Thoracic aorta (tissue), 2 donors: ENCODE data around the gene GNG3. TPM values are rescaled to one million over a fixed set of nuclear protein-coding genes. Genes with fewer than 3 reads are reported as not detected.

Experiments
- ATAC-seq: fragments of 150-250 bp; one replicate; pipeline ENCODE4 v1.8.0; 2017; ENCODE audit warnings: low read depth; ENCODE audit not compliant: insufficient number of reproducible peaks, low FRiP score
- DNase-seq: peaks from one replicate; pipeline ENCODE4 v3.0.0-alpha.2; 2020; ENCODE audit warnings: low spot score
- H3K27ac ChIP-seq, 2 donors: fragments of 200-600 bp; sonication (generic); 1 replicate in 1 of 2; 2 replicates in 1 of 2; pipeline ENCODE4 v1.5.1; 2016; ENCODE audit warnings: mild to moderate bottlenecking in 2 of 2, moderate library complexity in 2 of 2
- H3K27me3 ChIP-seq: fragments of 200-600 bp; sonication (generic); replicated peaks from 2 replicates; pipeline ENCODE4 v1.6.0; 2016; ENCODE audit warnings: mild to moderate bottlenecking; ENCODE audit not compliant: insufficient read depth
- H3K36me3 ChIP-seq: fragments of 200-600 bp; sonication (generic); one replicate; pipeline ENCODE4 v1.5.1; 2016
- H3K4me1 ChIP-seq, 2 donors: fragments of 200-600 bp; sonication (generic); 1 replicate in 1 of 2; 2 replicates in 1 of 2; pipeline versions ENCODE4 v1.5.1 to v1.6.0; 2016; ENCODE audit warnings: low read depth in 2 of 2, mild to moderate bottlenecking in 1 of 2; ENCODE audit not compliant: control insufficient read depth in 1 of 2
- H3K4me3 ChIP-seq: fragments of 200-600 bp; sonication (generic); 2 replicates; pipeline ENCODE4 v1.5.1; 2016; ENCODE audit warnings: mild to moderate bottlenecking
- H3K9me3 ChIP-seq: fragments of 200-600 bp; sonication (generic); 2 replicates; pipeline ENCODE4 v1.5.1; 2016
- CTCF ChIP-seq: fragments of 200-600 bp; sonication (generic); IDR thresholded peaks from one replicate; pipeline ENCODE4 v1.5.1; 2019; ENCODE audit warnings: antibody characterized with exemption
- total RNA-seq, 2 donors: library from RNA; depleted of rRNA; stranded (reverse); fragments of >200 nt; gene quantifications; one replicate each; pipeline versions ENCODE4 v1.1.0 to v1.2.3, GENCODE V29; 2016

GNG3 gene
- total RNA-seq, 2 donors from 2014 or later, result not detected

- Histone ChIP-seq H3K27ac (peak overlapping the region; percentile 86 to 90), H3K36me3 (peaks cover 9% of the 10 kb centered on the region), H3K4me3 (peak overlapping the region; percentile 72), H3K9me3 (no peaks in the 10 kb centered on the region), H3K4me1 (peaks cover 30 to 45% of the 10 kb centered on the region in 2 donors), H3K27me3 (no peaks in the 10 kb centered on the region)
- ATAC-seq (no peak), DNase-seq (no peak)
- TF ChIP-seq CTCF, result no peak
Measured at GRCh38 chr11:62666259-62666926, 41.1 kb upstream of the GNG3 start.

DNA sequence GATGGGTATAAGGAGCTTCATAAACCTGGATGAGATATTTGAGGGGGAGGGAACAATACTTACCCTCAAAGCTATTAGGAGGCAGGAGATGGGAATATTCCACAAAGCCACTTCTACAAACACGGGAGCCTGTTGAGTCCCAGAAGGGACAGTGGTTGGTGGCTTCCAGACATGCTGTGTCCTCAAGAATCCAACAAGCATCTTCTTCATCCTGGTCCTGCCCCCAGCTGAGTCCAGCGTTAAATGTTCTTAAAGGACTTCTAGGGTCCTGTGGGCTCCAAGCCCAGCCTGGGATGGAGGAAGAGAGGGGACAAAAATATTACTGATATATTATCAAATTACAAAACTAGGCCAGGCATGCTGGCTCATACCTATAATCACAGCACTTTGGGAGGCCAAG is 40.0 kb upstream of the GNG3 start:
- H3K27me3 ChIP-seq, result no peaks in the 10 kb centered on the region
- peaks cover 6% of the 10 kb centered on the region for H3K36me3 ChIP-seq
- no peak overlapping the region for H3K27ac ChIP-seq
- H3K4me1 ChIP-seq, result peaks cover 31 to 45% of the 10 kb centered on the region in 2 donors
- DNase-seq (no peak), ATAC-seq (no peak)
- no peak for TF ChIP-seq CTCF
- no peak overlapping the region for H3K4me3 ChIP-seq
- no peaks in the 10 kb centered on the region for H3K9me3 ChIP-seq

GRCh38 chr11:62669420-62670161 is 37.9 kb upstream of the GNG3 start:
- ATAC-seq, result no peak
- H3K27ac ChIP-seq, result no peak overlapping the region

DNA sequence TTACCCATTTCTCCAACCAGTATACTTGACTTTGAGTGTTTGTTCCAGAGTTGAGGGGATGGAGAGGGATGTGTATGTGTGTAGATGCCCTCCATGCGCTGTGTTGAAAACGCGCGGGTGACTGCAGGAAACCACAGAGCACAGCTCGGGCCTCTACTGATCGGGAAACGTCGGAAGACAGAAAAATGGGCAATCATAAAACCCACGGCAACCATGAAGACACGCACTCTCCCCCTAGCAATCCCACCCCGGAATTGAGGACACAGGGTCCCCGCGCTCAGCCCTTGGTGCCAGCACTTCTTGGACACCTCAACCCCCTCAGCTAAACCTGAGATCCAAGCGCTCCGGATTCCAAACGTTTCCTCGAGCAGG is 36.3 kb upstream of the GNG3 start:
- Histone ChIP-seq H3K4me3 (peak overlapping the region; percentile 87), H3K27me3 (no peaks in the 10 kb centered on the region), H3K4me1 (peaks cover 32 to 45% of the 10 kb centered on the region in 2 donors), H3K27ac (peak overlapping the region; percentile 72 to 81), H3K9me3 (no peaks in the 10 kb centered on the region), H3K36me3 (peaks cover 16% of the 10 kb centered on the region)
- no peak for TF ChIP-seq CTCF
- DNase-seq (no peak), ATAC-seq (no peak)

More at GRCh38 chr11:62669420-62670161, 37.9 kb upstream of the GNG3 start:
- Histone ChIP-seq H3K9me3 (no peaks in the 10 kb centered on the region), H3K4me1 (peaks cover 34 to 48% of the 10 kb centered on the region in 2 donors), H3K4me3 (no peak overlapping the region), H3K36me3 (peaks cover 6% of the 10 kb centered on the region), H3K27me3 (no peaks in the 10 kb centered on the region)
- no peak for TF ChIP-seq CTCF
- DNase-seq, result no peak

DNA sequence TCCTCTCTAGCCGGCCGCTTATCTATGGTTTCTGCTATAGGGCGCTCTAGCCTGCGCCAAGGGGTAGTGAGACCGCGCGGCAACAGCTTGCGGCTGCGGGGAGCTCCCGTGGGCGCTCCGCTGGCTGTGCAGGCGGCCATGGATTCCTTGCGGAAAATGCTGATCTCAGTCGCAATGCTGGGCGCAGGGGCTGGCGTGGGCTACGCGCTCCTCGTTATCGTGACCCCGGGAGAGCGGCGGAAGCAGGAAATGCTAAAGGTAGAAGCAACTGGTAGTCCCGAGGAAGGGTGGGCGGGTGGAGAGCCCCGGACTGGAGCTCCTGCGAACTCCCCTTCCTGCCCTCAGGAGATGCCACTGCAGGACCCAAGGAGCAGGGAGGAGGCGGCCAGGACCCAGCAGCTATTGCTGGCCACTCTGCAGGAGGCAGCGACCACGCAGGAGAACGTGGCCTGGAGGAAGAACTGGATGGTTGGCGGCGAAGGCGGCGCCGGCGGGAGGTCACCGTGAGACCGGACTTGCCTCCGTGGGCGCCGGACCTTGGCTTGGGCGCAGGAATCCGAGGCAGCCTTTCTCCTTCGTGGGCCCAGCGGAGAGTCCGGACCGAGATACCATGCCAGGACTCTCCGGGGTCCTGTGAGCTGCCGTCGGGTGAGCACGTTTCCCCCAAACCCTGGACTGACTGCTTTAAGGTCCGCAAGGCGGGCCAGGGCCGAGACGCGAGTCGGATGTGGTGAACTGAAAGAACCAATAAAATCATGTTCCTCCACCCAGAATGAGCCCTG is 35.7 kb upstream of the GNG3 start, which contains the start of the genes LBHD1 and UQCC3:
Gene LBHD1 (minus strand): TSS at position 660 of the 782 bp plus-strand sequence. CDS start 2,236 bp downstream, outside the sequence.
Gene UQCC3 (plus strand): TSS at position 66 of the 782 bp plus-strand sequence. CDS start 73 bp downstream, at position 139.
- H3K27me3 ChIP-seq, result no peaks in the 10 kb centered on the region
- H3K9me3 ChIP-seq, result no peaks in the 10 kb centered on the region
- peak within 1 kb of the TSS; percentile 87 for H3K4me3 ChIP-seq
- DNase-seq, result no peak
- TF ChIP-seq CTCF, result no peak
- H3K27ac ChIP-seq, result peak within 1 kb of the TSS; percentile 72 to 81
- peaks cover 22% of the 10 kb centered on the region for H3K36me3 ChIP-seq
- ATAC-seq, result peak; percentile 46
- H3K4me1 ChIP-seq, result peaks cover 26 to 39% of the 10 kb centered on the region in 2 donors
